GM18502 (cell line): Measurements from ENCODE around the gene CAMTA1.

Experiments
- ATAC-seq: cut with Tn5 transposase; IDR thresholded peaks from one replicate; pipeline ENCODE4 v1.9.1; 2021; ENCODE audit warnings: mild to moderate bottlenecking; ENCODE audit not compliant: unreplicated experiment, poor library complexity

CAMTA1 gene

DNA sequence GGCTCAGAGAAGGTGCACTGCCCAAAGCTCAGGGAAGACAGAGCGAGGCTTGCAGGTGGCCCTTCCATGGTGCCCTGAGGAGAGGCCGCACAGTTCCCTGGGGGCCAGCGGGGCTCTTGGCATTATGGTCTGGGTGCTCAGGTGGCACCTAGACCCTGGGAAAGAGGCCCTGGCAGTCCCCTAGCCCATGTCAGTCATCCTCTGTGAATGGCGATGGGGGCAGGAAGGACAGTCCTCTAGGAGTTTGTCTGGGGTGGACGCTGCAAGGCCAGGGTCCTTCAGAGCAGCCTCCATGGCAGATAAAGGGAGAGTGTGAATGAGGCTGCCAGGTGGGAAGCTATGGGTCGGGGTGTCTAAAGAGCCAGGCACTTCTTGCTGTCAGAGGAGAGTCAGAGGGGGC lies 640.0 kb downstream of the CAMTA1 start:
- ATAC-seq = no peak

DNA sequence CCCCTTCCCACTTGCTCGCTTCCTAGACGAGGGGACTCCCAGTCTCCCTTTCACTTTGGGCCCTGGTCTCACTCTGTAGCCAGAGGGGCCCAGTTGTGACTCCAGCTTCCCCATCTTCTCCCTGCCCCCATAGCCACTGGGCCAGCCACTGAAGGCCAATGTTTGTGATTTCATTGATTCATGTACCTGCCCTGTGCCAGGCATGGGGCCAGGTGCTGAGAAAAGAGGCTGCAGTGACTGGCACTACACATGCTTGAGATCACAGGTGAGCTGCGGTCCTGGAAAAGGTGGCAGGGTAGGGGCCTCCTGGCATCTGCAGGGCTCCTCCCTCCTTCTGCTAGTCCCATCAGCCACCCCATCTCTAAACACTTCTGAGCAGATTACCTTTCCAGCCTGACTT lies 640.5 kb downstream of the CAMTA1 start:
- no peak for ATAC-seq

DNA sequence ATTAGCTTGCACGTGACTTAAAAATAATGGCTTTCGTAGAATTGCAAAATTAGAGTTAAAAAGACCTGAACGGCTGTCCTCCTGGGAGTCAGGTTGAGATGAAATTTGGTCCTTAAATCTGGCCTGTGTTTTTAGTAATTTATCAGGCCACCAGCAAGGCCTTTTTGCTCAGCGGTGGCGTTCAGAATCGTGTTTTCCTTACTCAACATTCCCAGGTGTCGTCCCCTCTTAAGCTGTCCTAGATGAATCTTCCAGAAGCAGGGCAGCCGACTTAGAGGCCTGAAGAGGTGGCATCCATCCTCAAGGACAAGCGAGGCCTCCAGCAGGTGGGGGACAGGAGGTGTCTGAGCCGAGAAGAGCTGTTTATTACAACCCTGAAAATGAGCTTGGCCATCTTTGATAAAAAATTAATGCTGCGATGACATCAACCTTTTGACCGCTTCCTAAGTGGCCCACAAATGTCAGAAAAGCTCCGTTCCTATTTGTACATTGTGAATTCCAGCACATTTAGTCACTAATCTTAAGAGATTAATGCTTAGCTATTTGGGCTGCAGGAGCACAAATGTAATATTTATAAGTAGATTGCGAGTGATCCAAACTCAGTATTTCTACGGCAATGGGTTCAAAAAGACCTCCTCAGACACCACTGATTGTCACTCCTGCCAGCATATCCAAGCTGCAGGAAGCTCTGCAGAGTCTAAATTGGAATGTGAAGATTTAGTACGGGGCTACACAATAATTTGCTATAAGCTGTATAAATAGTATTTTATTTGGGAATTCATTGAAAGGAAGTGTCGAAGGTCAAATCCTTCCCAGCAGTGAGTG lies 641.7 kb downstream of the CAMTA1 start:
- ATAC-seq = no peak

DNA sequence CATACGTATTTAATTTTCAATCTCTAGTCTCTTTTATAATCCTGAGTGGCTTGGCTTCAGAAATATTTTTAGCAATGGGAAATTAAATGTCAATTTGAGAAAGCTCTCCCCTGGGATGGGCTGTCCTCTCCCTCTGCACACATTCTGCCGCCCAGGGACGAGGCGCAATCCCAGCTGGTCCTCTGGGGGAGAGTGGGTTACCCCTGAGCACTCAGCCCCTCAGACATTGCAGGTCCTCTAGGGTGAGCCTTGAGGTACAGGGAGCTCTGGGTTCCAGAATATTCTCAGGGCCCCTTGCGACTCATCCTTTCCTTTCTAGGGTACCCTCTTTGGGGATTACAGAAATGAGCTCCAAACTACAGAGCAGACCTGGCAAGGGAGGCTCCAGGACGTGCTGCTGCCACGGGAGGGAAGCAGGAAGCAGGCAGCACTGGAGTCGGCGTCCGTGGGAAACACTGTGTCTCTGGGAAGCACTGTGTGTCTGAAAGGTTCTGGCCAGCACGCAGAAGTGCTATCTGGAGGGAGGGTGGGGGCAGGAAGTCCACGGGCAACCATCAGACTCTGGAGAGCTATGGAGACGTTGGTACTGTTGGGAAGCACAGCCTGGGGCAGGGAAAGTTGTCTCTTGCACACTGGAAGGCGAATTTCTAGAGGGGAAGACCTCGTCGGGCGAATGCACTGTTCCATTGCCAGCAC lies 642.5 kb downstream of the CAMTA1 start:
- ATAC-seq = no peak

DNA sequence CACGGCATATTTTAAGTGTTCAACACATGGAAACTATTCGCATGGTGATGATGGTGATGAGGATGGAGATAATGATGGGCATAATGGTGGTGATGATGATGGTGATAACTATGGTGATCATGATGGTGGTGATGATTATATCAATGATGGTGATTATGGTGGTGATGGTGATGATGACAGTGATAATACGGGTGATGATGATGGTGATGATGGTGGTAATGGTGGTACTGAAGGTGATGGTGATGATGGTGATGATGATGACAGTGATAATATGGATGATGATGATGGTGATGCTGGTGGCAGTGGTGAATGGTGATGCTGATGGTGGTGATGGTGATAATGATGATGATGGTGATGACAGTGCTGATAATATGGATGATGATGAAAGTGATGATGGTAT lies 644.0 kb downstream of the CAMTA1 start:
- no peak for ATAC-seq

DNA sequence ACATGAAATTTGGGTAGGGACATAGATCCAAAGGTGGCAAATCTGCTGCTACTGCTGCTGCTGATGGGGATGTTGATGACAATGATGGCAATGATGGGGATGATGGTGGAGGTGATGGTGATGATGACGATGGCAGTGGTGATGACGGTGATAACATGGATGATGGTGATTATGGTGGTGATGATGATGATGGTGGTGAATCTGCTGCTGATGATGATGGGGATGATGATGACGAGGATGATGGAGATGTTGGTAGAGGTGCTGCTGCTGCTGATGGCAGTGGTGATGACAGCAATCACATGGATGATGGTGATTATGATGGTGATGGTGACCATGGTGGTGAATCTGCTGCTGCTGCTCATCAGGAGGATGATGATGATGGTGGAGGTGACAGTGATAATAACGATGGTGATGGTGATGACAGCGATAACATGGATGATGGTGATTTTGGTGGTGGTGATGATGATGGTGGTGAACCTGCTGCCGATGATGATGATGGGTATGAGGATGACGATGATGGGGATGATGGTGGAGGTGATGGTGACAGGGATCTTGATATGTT lies 644.9 kb downstream of the CAMTA1 start:
- no peak for ATAC-seq

DNA sequence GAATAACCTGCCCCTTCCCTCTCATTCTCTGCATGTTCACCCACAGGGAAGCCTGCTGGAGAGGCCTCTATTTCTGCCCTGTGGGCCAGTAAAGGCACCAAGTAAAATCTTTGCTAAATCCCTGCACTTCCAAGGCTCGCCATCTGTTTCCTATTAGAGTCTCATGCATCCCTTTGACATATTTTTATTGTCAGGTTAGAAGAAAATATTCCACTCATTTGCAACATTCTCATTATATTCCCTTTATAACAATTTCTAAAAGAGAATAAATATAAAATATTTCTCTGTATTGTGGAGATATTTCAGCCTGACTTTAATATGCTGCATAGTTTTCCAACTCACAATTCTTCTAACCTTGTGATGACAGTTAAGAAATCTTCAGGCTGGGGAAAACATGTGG lies 645.4 kb downstream of the CAMTA1 start:
- ATAC-seq = no peak

DNA sequence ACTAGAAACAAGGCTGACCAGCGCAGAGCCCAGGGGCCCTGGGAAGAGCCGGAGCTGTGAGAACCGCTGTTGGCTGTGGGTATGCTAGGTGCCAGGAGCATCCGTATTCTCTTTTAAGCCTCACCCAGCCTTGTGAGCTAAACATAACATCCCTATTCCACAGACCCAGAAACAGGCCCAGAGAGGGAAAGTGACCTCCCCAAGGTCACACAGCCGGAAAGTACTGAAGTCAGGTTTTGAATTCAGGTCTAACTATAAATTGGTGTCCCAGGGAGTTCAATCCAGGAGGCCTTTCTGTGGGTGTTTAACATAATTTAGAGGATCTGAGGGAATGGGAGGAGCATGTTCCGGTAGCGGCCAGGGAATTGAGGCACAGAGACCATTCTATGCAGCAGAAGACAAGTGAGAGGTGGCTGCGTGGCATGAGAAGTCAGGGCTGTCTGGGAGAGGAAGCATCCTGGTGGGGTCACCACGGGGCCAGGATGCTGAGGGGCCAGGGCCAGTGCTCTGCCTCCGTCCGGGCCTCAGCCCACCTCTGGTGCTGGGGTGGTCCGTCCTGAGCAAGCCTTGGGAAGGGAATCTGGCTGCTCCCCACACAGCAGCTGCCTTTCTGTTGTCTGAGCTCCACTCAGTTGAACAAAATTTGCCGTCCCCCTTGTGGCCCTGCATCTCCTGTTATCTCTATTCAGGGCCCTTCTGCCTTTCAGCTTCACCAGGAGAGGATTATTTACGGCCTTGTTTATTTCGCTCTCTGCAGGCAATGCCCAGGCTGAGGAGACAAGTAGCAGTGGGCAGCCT lies 647.0 kb downstream of the CAMTA1 start:
- ATAC-seq = no peak

DNA sequence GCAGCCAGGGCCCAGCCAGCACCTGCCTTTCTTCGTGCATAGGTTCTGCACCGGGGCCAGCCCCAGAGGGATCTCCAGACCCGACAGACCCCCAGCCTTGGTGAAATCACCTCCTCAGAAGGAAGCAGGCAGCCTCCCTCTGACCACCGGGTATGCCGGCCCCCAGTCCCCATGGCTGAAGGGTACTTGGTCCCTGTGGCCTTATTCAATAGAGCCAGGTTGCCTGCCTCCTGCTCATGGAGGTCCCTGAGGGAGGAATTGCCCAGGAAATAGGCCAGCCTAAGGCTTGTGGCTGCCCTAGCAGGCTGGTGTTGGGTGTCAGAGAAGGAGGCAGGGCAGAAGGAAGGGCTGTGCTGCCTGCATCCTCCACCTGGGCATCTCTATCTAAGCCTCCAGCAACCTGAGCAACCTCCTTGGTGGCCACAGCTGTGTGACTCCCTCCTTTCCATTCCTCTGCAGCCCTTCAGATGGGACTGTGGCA lies 647.7 kb downstream of the CAMTA1 start:
- ATAC-seq = no peak

DNA sequence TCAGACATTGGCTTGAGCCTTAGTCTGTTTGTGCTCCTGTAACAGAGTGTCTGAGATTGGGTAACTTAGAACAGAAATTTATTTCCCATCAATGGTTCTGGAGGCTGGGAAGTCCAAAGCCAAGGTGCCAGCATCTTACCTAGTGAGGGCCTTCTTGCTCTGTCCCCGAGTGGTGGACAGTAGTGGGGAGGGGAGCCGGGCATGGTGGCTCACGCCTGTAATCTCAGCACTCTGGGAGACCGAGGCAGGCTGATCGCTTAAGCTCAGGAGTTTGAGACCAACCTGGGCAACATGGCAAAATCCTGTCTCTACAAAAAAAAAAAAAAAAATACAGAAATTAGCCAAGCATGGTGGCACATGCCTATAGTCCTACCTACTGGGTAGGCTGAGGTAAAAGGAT lies 649.3 kb downstream of the CAMTA1 start:
- no peak for ATAC-seq

DNA sequence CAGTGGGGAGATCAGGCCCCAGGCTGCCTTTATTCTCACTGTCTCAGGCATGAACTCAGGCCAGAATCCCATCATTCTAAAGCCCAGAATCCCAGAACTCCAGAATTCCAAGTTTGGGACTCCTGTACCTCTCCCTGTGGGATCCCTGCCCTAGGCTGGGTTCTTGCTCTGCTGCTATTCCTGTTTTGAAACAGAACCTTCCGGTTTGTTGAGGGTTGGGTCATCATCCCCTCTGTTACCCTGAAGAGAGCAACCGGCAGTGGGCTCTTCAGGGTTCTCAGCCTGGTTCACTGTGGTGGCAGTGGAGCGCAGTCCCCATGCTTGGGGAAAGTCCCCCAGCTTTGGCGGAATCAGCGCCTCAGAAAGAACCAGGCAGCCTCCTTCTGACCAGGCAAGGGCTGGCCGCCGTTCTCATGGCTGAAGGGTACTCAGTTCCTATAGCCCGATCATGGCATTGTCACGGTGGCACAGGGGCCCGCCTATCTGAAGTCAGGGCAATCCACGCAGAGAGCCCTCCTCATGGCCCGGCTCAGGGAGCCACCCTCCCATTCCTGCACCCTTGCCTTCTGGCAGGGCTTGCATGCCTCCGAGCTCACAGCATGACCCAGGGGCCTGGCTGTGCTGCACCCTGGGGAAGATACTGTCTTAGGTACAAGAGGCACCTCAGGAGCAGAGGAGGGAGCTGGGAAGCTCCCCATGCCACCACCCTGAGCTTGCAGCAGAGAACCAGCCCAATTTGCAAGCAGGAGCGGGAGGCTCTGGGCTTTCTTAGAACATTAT lies 650.2 kb downstream of the CAMTA1 start:
- ATAC-seq = no peak

DNA sequence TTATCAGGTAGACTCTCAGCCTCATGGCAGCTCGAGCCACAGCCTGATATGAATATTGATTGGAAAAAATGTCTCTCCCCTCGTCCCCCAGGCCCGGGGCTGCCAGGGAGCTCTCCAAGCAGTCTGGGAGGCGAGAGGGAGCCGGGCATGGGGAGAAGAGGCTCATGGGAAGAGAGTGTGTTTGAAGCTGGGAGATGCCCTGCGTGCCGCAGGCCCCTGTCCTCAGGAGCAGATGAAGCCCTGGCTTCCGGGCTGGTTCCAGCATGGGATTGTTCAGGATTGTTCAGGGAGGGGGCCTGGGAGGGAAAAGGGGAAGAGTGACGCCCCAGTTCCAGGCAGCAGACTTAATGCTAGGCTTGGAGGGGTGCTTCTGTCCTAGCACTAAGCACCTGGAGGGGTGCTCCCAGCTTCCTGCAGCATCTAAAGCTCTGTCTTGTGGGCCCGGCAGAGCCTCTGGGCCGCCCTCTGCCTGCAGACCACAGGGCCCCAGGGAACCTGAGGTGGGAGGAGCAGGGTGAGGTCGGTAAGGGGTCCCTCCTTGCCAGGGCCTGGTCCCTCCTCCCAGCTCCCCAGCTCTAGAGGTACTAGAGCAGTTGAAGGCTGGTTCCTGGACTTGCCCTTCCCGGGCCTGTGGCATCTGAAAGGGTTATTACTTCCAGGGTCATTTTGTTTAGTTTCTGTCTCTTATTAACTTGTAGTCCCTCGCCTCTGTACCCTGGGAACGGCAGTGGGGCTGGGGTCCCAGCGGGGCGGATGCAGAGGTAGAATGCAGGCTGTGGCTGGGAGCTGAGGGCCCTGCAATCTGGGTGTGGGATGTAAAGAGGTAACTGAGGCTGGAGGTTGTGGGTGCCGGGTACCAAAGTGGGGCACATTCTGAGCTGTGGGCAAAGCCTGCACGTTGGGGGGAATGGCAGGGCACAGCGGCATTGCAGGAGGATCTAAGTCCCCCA lies 651.1 kb downstream of the CAMTA1 start:
- ATAC-seq = no peak

DNA sequence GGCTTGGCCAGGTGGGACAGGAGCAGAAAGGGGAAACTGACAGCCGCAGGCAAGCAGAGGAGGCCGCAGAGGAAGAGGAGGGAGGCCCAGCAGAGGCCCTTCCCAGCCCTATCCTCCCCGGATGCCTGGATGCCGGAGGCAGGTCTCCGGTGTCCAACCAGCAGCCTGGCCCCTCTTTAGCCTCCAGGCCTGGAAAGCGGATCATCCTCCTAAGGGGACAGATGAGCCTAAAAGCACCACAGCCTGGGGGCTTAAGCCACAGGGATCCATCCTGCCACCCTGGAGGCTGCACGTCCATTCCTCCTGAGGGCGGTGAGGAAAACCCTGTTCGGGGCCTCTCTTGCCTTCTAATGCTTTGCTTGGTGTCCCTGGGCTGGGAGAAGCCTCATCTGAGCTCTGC lies 651.8 kb downstream of the CAMTA1 start:
- no peak for ATAC-seq

DNA sequence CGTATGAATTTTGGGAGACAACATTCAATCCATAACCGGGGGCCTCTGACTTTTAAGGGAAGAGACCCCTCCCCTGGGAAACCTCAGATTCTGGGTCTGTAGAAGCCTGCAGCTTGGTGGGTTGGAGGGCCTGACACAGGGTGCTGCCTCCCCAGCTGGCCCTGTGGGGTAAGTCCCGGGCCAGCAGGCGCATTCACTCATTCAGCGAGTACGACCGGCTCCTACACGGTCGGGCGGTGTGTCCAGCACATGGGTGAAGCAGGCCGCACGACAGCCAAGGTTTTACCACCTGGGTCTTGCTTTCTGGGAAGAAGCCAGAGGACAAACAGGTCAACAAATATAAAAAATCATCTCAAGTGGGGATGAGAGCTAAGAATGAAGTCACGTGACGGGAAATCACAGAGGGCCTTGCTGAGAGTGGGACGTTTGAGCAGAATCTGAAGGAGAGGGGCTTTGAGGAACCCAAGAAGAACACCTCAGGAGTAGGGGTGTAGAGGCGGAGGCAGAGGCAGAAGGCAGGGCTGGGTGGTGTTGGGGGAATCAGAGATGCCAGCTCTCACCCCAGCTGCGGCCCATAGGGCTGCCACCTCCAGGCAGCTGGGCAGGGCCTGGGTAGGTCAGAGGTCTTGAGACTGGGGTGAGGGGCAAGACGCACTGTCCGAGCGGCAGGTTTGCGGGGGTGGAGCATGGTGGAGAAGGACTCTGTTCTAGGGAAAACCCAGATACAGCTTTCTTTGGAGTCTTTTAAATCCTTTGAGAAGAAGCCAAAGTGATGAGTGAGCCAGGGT lies 652.5 kb downstream of the CAMTA1 start:
- no peak for ATAC-seq

DNA sequence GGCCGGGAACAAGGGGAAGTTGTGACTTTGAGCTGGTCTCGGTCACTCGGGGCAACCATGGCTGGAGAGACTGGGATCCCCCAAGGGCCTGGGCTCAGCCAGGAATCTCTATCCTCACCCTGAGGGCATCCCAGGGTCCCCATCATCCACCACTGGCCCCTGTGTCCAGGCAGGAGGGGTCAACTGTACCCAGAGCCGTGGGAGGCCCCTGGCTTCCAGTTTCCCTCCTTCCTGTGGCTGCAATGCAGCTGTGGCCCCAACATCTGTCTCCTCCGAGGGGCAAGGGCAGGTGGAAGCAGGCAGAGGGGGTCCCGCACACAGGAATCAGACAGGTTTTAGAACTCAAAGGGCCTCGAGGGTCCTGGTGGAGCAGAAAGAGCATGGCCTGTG lies 653.1 kb downstream of the CAMTA1 start:
- no peak for ATAC-seq

DNA sequence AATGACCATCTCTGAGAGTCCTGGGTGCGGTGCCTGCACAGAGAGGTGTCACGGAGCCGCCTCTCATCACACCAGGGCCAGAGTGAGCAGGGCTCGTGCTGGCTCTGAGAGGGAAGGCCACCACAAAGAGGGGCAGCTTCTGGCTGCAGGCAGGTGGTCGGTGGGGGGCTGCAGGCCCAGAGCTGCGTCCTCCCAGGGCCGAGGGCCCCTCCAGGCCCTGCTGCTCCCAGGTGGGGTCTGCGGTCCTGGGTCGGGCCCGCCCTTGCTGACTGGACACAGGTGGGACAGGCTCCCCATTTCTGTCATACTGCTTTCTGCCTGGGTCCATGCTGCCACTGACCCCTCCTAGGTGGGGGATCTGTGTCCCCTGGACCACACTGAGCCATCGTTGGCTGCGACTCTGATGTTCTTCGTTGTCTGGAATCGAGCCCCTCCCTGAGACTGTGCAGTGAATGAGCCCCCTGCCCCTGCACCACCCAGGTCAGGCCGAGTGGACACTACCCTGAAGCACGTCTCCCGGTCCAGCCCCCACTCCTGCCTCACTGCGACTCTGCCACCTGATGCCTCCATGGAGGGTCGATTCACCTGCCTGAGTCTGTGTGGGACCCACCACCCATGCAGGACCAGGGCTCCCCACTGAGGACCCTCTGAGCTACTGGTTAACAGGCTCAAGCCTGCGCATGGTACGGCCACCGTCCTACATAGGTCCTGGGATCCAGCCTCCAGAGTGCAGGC lies 653.8 kb downstream of the CAMTA1 start:
- no peak for ATAC-seq

DNA sequence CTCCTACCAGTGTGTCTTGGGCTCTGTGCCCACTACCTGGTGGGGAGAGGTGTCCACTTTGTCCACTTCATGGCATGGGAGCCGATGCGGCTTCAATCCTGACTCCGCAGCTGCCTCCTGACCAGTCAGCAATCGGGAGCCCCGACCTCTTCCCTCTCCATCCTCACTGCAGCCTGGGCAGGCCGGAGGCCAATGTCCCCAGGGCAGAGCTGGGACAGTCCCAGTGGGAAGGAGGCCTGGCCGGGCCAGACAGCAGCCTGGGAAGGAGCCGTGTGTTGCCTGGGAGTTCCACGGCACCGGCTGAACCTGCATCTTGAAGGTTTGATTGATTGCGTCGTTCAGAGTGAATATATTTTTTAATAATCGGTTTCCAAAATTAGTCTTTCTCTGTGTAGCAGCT lies 654.9 kb downstream of the CAMTA1 start:
- ATAC-seq = no peak
